GM18519 (cell line): ENCODE data around the gene B3GNT7.
"Not testable (repeated sequence)": the region's sequence is repeated elsewhere in the genome, so short reads cannot be mapped to it uniquely, and the experiment has no call there.

Source experiments
- ATAC-seq: cut with Tn5 transposase; IDR thresholded peaks from one replicate; pipeline ENCODE4 v1.9.1; 2021; ENCODE audit warnings: mild to moderate bottlenecking, moderate library complexity; ENCODE audit not compliant: unreplicated experiment, low FRiP score

Gene B3GNT7

GRCh38 chr2:231364961-231365810, 30.3 kb upstream of the B3GNT7 start:
- no peak for ATAC-seq

- no peak for ATAC-seq
Measured at GRCh38 chr2:231367178-231367577, 28.3 kb upstream of the B3GNT7 start.

- no peak for ATAC-seq
Measured at GRCh38 chr2:231369580-231370428, 25.7 kb upstream of the B3GNT7 start.

GRCh38 chr2:231370429-231370748, 25.1 kb upstream of the B3GNT7 start:
- no peak for ATAC-seq

GRCh38 chr2:231370749-231371429, 24.6 kb upstream of the B3GNT7 start:
- ATAC-seq, result no peak

GRCh38 chr2:231371430-231372054, 24.0 kb upstream of the B3GNT7 start:
- ATAC-seq, result no peak

GRCh38 chr2:231372326-231372725, 23.2 kb upstream of the B3GNT7 start:
- no peak for ATAC-seq

GRCh38 chr2:231373184-231373583, 22.3 kb upstream of the B3GNT7 start:
- ATAC-seq, result no peak

GRCh38 chr2:231373786-231374349, 21.6 kb upstream of the B3GNT7 start:
- ATAC-seq, result no peak

- ATAC-seq, result no peak
Measured at GRCh38 chr2:231374771-231375170, 20.7 kb upstream of the B3GNT7 start.

GRCh38 chr2:231375994-231376615, 19.4 kb upstream of the B3GNT7 start:
- ATAC-seq, result not testable (repeated sequence)

- no peak for ATAC-seq
Measured at GRCh38 chr2:231376857-231377256, 18.7 kb upstream of the B3GNT7 start.

GRCh38 chr2:231378026-231378722, 17.3 kb upstream of the B3GNT7 start:
- no peak for ATAC-seq

- no peak for ATAC-seq
Measured at GRCh38 chr2:231379266-231380215, 16.0 kb upstream of the B3GNT7 start.

GRCh38 chr2:231380307-231380706, 15.2 kb upstream of the B3GNT7 start:
- ATAC-seq, result no peak

- no peak for ATAC-seq
Measured at GRCh38 chr2:231380991-231381847, 14.3 kb upstream of the B3GNT7 start.

GRCh38 chr2:231382116-231382515, 13.4 kb upstream of the B3GNT7 start:
- ATAC-seq, result no peak
